SK-N-SH treated with all-trans-retinoic acid at 6 μM for 48 hours (cell line): ENCODE measurements around the gene PPIL4.
"Not testable (repeated sequence)": the region's sequence is repeated elsewhere in the genome, so short reads cannot be mapped to it uniquely, and the experiment has no call there.

ENCODE experiments used
- ATAC-seq: fragments of 200-7000 bp; cut with Tn5 transposase; 3 replicates; pipeline ENCODE4 v1.9.1; 2020; ENCODE audit warnings: mild to moderate bottlenecking, moderate library complexity
- ARNTL ChIP-seq: fragments of 450-650 bp; formaldehyde crosslinking; IDR thresholded peaks from 2 replicates; pipeline ENCODE4 v1.5.0; 2020; ENCODE audit warnings: low read depth, mild to moderate bottlenecking, moderate library complexity, borderline replicate concordance
- BACH2 ChIP-seq: fragments of 250-450 bp; sonication (Bioruptor Pico); IDR thresholded peaks from 2 replicates; pipeline ENCODE4 v1.9.0; 2021; ENCODE audit warnings: mild to moderate bottlenecking, borderline replicate concordance
- CSDC2 ChIP-seq: fragments of 250-450 bp; sonication (Bioruptor Pico); IDR thresholded peaks from 2 replicates; pipeline ENCODE4 v1.5.0; 2020; ENCODE audit warnings: mild to moderate bottlenecking, moderate library complexity
- ESRRG ChIP-seq: fragments of 250-450 bp; sonication (Bioruptor Pico); IDR thresholded peaks from 2 replicates; pipeline ENCODE4 v1.6.1; 2021; ENCODE audit warnings: mild to moderate bottlenecking
- GLIS3 ChIP-seq: fragments of 250-450 bp; sonication (Bioruptor Pico); IDR thresholded peaks from 2 replicates; pipeline ENCODE4 v1.5.0; 2020; ENCODE audit warnings: mild to moderate bottlenecking, moderate library complexity
- ISL1 ChIP-seq: fragments of 250-450 bp; sonication (Bioruptor Pico); IDR thresholded peaks from 2 replicates; pipeline ENCODE4 v2.1.2; 2022; ENCODE audit warnings: mild to moderate bottlenecking, moderate library complexity
- OSR1 ChIP-seq: fragments of 250-450 bp; sonication (Bioruptor Pico); IDR thresholded peaks from 2 replicates; pipeline ENCODE4 v1.8.0; 2022; ENCODE audit warnings: moderate library complexity, mild to moderate bottlenecking, inconsistent platforms
- PPARA ChIP-seq: fragments of 250-450 bp; sonication (Bioruptor Pico); IDR thresholded peaks from 2 replicates; pipeline ENCODE4 v1.5.0; 2020; ENCODE audit warnings: mild to moderate bottlenecking, borderline replicate concordance
- RARB ChIP-seq: fragments of 250-450 bp; sonication (Bioruptor Pico); IDR thresholded peaks from 2 replicates; pipeline ENCODE4 v1.8.0; 2021; ENCODE audit warnings: mild to moderate bottlenecking, moderate library complexity
- SNAI2 ChIP-seq: fragments of 250-450 bp; sonication (Bioruptor Pico); IDR thresholded peaks from 2 replicates; pipeline ENCODE4 v1.5.0; 2020; ENCODE audit warnings: mild to moderate bottlenecking, moderate library complexity
- TCF4 ChIP-seq: fragments of 250-450 bp; sonication (Bioruptor Pico); IDR thresholded peaks from 2 replicates; pipeline ENCODE4 v1.8.0; 2021; ENCODE audit warnings: mild to moderate bottlenecking, moderate library complexity, borderline replicate concordance
- TOX ChIP-seq: fragments of 250-450 bp; sonication (Bioruptor Pico); IDR thresholded peaks from 2 replicates; pipeline ENCODE4 v1.8.0; 2021; ENCODE audit warnings: mild to moderate bottlenecking, moderate library complexity, borderline replicate concordance
- ZC3H10 ChIP-seq: fragments of 250-450 bp; sonication (Bioruptor Pico); IDR thresholded peaks from 2 replicates; pipeline ENCODE4 v1.5.1; 2021; ENCODE audit warnings: mild to moderate bottlenecking, moderate library complexity
- ZFP3 ChIP-seq: fragments of 250-450 bp; sonication (Bioruptor Pico); IDR thresholded peaks from 2 replicates; pipeline ENCODE4 v1.5.0; 2020; ENCODE audit warnings: mild to moderate bottlenecking, moderate library complexity
- ZFP30 ChIP-seq: fragments of 450-650 bp; formaldehyde crosslinking; IDR thresholded peaks from 2 replicates; pipeline ENCODE4 v1.5.0; 2022; ENCODE audit warnings: mild to moderate bottlenecking, moderate library complexity
- ZNF565 ChIP-seq: fragments of 450-650 bp; formaldehyde crosslinking; conservative IDR thresholded peaks from 2 replicates; pipeline ENCODE4 v1.5.0; 2020; ENCODE audit warnings: low read depth, mild to moderate bottlenecking, moderate library complexity
- ZNF70 ChIP-seq: fragments of 450-650 bp; formaldehyde crosslinking; IDR thresholded peaks from 2 replicates; pipeline ENCODE4 v1.5.0; 2020; ENCODE audit warnings: mild to moderate bottlenecking, moderate library complexity
- ZNF8 ChIP-seq: fragments of 450-650 bp; formaldehyde crosslinking; IDR thresholded peaks from 2 replicates; pipeline ENCODE4 v1.5.0; 2020; ENCODE audit warnings: mild to moderate bottlenecking, moderate library complexity
- TF ChIP-seq, protein P1 (sequence below): fragments of 250-450 bp; sonication (Bioruptor Pico); IDR thresholded peaks from 2 replicates; pipeline ENCODE4 v1.5.1; 2021; ENCODE audit warnings: mild to moderate bottlenecking, moderate library complexity
- TF ChIP-seq, protein P2 (sequence below): fragments of 250-450 bp; sonication (Bioruptor Pico); IDR thresholded peaks from 2 replicates; pipeline ENCODE4 v1.8.0; 2020; ENCODE audit warnings: mild to moderate bottlenecking, moderate library complexity, borderline replicate concordance
- TF ChIP-seq, protein P3 (sequence below): fragments of 250-450 bp; sonication (Bioruptor Pico); IDR thresholded peaks from 2 replicates; pipeline ENCODE4 v1.8.0; 2021; ENCODE audit warnings: low read depth, mild to moderate bottlenecking, moderate library complexity, borderline replicate concordance
- TF ChIP-seq, protein P4 (sequence below): fragments of 250-450 bp; sonication (Bioruptor Pico); IDR thresholded peaks from 2 replicates; pipeline ENCODE4 v1.5.1; 2020; ENCODE audit warnings: low read depth, mild to moderate bottlenecking, moderate library complexity
- TF ChIP-seq, protein P5 (sequence below): fragments of 250-450 bp; sonication (Bioruptor Pico); IDR thresholded peaks from 2 replicates; pipeline ENCODE4 v1.5.0; 2020; ENCODE audit warnings: mild to moderate bottlenecking, moderate library complexity

The PPIL4 gene

GRCh38 chr6:149497365-149497764 is 48.5 kb downstream of the PPIL4 start:
- no peak for ATAC-seq
- TF ChIP-seq RARB (no peak), TOX (CRISPR knock-in tag) (no peak), TCF4 (CRISPR knock-in tag) (no peak), ZNF8 (CRISPR knock-in tag) (no peak), ZC3H10 (CRISPR knock-in tag) (no peak), OSR1 (CRISPR knock-in tag) (no peak), BACH2 (CRISPR knock-in tag) (no peak), ISL1 (no peak), ZFP3 (no peak), ZFP30 (CRISPR knock-in tag) (no peak), SNAI2 (CRISPR knock-in tag) (no peak)
- TF ChIP-seq, protein P1, sequence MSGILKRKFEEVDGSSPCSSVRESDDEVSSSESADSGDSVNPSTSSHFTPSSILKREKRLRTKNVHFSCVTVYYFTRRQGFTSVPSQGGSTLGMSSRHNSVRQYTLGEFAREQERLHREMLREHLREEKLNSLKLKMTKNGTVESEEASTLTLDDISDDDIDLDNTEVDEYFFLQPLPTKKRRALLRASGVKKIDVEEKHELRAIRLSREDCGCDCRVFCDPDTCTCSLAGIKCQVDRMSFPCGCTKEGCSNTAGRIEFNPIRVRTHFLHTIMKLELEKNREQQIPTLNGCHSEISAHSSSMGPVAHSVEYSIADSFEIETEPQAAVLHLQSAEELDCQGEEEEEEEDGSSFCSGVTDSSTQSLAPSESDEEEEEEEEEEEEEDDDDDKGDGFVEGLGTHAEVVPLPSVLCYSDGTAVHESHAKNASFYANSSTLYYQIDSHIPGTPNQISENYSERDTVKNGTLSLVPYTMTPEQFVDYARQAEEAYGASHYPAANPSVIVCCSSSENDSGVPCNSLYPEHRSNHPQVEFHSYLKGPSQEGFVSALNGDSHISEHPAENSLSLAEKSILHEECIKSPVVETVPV: no peak
- TF ChIP-seq, protein P2, sequence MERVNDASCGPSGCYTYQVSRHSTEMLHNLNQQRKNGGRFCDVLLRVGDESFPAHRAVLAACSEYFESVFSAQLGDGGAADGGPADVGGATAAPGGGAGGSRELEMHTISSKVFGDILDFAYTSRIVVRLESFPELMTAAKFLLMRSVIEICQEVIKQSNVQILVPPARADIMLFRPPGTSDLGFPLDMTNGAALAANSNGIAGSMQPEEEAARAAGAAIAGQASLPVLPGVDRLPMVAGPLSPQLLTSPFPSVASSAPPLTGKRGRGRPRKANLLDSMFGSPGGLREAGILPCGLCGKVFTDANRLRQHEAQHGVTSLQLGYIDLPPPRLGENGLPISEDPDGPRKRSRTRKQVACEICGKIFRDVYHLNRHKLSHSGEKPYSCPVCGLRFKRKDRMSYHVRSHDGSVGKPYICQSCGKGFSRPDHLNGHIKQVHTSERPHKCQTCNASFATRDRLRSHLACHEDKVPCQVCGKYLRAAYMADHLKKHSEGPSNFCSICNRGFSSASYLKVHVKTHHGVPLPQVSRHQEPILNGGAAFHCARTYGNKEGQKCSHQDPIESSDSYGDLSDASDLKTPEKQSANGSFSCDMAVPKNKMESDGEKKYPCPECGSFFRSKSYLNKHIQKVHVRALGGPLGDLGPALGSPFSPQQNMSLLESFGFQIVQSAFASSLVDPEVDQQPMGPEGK (CRISPR knock-in tag): no peak

DNA sequence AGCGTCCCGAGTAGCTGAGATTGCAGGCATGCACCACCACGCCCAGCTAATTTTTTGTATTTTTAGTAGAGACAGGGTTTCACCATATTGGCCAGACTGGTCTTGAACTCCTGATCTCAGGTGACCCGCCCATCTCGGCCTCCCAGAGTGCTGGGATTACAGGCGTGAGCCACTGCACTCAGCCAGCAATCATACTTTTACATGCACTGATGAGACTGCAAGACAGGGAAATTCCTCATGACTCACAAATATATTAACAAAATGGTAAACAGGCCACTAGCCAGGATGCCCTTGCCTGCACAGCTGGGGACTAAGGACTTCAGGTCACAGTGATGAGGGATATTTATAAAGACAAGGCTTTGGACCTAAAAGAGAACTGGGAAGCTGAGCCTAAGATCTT is 49.2 kb downstream of the PPIL4 start:
- ATAC-seq: peak; percentile 57; the same call in 2 of the 3 replicates

- ATAC-seq: not testable (repeated sequence)
Observed at GRCh38 chr6:149495349-149496016, 50.4 kb downstream of the PPIL4 start.

DNA sequence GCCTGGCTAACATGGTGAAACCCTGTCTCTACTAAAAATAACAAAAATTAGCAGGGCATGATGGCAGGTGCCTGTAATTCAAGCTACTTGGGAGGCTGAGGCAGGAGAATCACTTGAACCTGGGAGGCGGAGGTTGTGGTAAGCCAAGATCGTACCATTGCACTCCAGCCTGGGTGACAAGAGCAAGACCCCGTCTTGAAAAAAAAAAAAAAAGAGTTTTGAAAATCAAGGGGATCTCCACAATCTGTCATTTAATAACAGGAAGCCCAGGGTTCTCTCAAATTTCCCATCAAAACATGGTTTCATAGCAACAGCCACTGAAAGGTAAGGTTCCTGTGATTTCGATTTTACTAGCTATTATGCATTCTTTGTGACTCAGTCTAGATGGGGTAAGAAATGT is 51.0 kb downstream of the PPIL4 start:
- peak; percentile 22; the same call in 1 of the 3 replicates for ATAC-seq

GRCh38 chr6:149493761-149494320 is 52.0 kb downstream of the PPIL4 start:
- TF ChIP-seq ZFP3 (no peak), PPARA (CRISPR knock-in tag) (no peak), RARB (no peak), CSDC2 (no peak), ZNF70 (CRISPR knock-in tag) (no peak), ESRRG (CRISPR knock-in tag) (no peak), ZFP30 (CRISPR knock-in tag) (no peak), ZNF565 (CRISPR knock-in tag) (no peak), ARNTL (no peak), ZNF8 (CRISPR knock-in tag) (no peak), SNAI2 (CRISPR knock-in tag) (no peak), TOX (CRISPR knock-in tag) (no peak), OSR1 (CRISPR knock-in tag) (no peak), TCF4 (CRISPR knock-in tag) (no peak), GLIS3 (CRISPR knock-in tag) (no peak)
- TF ChIP-seq, protein P3, sequence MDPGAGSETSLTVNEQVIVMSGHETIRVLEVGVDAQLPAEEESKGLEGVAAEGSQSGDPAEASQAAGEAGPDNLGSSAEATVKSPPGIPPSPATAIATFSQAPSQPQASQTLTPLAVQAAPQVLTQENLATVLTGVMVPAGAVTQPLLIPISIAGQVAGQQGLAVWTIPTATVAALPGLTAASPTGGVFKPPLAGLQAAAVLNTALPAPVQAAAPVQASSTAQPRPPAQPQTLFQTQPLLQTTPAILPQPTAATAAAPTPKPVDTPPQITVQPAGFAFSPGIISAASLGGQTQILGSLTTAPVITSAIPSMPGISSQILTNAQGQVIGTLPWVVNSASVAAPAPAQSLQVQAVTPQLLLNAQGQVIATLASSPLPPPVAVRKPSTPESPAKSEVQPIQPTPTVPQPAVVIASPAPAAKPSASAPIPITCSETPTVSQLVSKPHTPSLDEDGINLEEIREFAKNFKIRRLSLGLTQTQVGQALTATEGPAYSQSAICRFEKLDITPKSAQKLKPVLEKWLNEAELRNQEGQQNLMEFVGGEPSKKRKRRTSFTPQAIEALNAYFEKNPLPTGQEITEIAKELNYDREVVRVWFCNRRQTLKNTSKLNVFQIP: no peak
- TF ChIP-seq, protein P4, sequence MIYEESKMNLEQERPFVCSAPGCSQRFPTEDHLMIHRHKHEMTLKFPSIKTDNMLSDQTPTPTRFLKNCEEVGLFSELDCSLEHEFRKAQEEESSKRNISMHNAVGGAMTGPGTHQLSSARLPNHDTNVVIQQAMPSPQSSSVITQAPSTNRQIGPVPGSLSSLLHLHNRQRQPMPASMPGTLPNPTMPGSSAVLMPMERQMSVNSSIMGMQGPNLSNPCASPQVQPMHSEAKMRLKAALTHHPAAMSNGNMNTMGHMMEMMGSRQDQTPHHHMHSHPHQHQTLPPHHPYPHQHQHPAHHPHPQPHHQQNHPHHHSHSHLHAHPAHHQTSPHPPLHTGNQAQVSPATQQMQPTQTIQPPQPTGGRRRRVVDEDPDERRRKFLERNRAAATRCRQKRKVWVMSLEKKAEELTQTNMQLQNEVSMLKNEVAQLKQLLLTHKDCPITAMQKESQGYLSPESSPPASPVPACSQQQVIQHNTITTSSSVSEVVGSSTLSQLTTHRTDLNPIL (CRISPR knock-in tag): no peak
- TF ChIP-seq, protein P5, sequence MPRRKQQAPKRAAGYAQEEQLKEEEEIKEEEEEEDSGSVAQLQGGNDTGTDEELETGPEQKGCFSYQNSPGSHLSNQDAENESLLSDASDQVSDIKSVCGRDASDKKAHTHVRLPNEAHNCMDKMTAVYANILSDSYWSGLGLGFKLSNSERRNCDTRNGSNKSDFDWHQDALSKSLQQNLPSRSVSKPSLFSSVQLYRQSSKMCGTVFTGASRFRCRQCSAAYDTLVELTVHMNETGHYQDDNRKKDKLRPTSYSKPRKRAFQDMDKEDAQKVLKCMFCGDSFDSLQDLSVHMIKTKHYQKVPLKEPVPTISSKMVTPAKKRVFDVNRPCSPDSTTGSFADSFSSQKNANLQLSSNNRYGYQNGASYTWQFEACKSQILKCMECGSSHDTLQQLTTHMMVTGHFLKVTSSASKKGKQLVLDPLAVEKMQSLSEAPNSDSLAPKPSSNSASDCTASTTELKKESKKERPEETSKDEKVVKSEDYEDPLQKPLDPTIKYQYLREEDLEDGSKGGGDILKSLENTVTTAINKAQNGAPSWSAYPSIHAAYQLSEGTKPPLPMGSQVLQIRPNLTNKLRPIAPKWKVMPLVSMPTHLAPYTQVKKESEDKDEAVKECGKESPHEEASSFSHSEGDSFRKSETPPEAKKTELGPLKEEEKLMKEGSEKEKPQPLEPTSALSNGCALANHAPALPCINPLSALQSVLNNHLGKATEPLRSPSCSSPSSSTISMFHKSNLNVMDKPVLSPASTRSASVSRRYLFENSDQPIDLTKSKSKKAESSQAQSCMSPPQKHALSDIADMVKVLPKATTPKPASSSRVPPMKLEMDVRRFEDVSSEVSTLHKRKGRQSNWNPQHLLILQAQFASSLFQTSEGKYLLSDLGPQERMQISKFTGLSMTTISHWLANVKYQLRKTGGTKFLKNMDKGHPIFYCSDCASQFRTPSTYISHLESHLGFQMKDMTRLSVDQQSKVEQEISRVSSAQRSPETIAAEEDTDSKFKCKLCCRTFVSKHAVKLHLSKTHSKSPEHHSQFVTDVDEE (CRISPR knock-in tag): no peak
- TF ChIP-seq, protein P2 (CRISPR knock-in tag): no peak
- no peak for ATAC-seq
